Endometrial microvascular endothelial cells (primary cell): Measurements from ENCODE around the gene CLASP1. TPM values are rescaled to one million over a fixed set of nuclear protein-coding genes. Genes with fewer than 3 reads are reported as not detected.
"Not testable (repeated sequence)": the region's sequence is repeated elsewhere in the genome, so short reads cannot be mapped to it uniquely, and the experiment has no call there.

Experiments used
- in situ Hi-C: cut with HindIII; loops from 2 replicates; pipeline ENCODE4 v1.10.0; 2017; ENCODE audit warnings: low sequenced_read_pairs, low pct_unique_long_range_greater_than_20kb; ENCODE audit errors: inconsistent ontology term
- total RNA-seq: library from RNA; depleted of rRNA; stranded (reverse); fragments of >200 nt; gene quantifications from one replicate; pipeline ENCODE4 v1.2.3, GENCODE V29; 2015; ENCODE audit errors: inconsistent ontology term

CLASP1 gene
- total RNA-seq, 1 donor from 2014 or later = 51.7 TPM

- in situ Hi-C loops = no loop called here
Measured at GRCh38 chr2:121633463-121633862, 15.8 kb downstream of the CLASP1 start.

DNA sequence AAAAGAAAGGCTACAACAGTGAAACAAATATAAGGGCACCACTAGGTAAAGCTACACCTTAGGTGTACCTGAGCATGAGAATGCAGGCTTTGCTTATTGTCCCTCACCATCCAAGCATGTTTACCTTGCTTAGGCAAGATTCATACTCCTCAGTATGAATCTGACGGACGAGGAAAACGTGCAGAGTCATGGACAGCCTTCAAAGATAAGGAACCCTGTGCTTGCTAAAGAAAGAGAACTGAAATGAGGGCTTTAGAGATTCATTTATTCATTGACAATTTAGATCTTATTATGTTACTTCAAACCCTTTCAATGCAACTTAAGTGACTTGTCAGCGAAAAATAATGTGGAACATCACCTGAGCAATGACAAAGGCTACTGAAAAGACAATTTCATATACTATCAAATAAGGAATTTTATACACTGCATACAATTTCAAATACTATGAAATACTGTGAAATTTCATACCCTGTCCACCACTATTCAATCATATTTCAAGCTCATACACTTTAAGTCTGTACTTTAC is 21.7 kb downstream of the CLASP1 start:
- in situ Hi-C loops = no loop called here

DNA sequence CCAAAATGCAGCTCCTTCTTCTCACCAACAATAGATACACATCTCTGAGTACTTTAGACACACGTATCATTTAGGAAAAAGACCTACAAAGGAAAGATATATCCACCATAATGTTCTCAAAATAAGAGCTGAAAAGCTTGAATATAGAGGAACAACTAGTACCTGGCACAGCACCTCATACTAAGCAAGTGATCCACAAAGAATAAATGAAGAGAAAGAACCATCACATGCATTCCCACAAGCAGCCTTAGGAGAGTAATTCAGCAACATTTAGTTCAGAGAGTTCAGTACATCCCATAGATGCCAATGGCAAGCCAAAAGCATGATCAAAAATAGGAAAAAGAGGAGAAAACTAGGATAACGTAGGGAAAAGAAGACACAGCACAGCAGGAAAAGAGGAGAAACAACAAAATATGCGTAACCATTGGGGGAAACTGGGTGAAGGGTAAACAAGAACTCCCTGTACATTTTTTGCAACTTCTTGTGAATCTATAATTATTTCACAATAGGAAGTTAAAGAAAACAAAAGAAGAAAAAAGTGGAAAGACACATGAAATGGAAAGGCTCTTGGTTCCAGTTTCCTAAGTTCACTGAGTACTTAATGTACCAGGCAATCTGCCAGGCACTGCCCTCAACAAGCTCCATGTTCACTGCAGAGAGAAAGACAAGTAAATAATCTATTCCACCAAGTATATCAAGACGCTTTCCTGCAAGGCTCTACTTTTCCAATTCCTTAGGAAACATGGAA is 22.3 kb downstream of the CLASP1 start:
- in situ Hi-C loops = no loop called here

DNA sequence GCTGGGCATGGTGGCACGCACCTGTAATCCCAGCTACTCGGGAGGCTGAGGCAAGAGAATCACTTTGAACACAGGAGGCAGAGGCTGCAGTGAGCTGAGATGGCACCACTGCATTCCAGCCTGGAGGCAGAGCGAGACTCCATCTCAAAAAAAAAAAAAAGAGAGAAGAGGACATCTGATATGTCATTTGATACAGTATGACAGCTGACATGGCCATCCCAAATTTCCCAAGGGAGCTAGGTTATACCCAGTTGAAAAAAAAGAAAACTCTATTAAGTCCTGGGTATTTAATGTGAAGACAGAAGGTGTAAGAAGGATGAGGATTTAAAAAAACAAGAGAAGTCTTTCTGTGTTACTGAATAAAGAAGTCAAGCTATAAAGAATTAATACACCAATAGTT is 23.3 kb downstream of the CLASP1 start:
- in situ Hi-C loops = no loop called here

GRCh38 chr2:121617042-121617599 is 32.1 kb downstream of the CLASP1 start:
- in situ Hi-C loops = no loop called here

DNA sequence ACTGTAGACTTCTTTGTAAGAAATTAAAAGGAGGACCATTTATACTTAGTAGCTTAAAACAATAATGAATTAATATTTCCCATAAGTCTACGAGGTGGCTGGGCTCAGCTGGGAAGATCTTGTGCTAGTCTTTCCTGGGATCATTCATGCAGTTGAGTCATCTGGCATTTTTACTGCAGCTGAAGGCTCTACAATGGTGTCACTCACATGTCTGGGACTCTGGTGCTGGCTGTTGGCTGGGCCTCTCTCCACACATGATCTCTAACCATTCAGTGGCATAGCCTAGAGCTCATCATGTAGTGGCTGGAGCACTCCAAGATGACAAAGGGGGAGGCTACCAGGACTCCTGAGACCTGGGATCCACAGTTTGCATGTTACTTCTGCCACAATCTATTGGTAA is 35.5 kb downstream of the CLASP1 start:
- in situ Hi-C loops = no loop called here

DNA sequence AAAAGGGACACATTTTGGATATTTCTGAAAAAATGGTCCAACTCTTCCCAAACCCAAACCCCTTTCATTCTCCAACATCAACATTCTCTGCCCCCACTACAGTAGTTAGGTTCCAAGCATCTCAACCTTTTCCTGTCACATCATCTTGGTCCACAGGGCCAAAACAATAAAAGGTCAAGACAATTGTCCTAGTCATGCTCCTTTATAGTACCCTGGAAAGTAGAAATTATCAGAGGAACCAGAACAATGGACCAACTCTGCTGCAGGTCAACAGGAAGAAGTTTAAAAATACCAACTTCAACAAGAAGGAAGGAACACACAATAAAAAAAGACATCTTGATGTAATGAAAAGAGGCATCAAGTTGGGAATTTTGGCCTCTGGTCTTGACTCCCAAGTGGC is 36.1 kb downstream of the CLASP1 start:
- in situ Hi-C loops = no loop called here

DNA sequence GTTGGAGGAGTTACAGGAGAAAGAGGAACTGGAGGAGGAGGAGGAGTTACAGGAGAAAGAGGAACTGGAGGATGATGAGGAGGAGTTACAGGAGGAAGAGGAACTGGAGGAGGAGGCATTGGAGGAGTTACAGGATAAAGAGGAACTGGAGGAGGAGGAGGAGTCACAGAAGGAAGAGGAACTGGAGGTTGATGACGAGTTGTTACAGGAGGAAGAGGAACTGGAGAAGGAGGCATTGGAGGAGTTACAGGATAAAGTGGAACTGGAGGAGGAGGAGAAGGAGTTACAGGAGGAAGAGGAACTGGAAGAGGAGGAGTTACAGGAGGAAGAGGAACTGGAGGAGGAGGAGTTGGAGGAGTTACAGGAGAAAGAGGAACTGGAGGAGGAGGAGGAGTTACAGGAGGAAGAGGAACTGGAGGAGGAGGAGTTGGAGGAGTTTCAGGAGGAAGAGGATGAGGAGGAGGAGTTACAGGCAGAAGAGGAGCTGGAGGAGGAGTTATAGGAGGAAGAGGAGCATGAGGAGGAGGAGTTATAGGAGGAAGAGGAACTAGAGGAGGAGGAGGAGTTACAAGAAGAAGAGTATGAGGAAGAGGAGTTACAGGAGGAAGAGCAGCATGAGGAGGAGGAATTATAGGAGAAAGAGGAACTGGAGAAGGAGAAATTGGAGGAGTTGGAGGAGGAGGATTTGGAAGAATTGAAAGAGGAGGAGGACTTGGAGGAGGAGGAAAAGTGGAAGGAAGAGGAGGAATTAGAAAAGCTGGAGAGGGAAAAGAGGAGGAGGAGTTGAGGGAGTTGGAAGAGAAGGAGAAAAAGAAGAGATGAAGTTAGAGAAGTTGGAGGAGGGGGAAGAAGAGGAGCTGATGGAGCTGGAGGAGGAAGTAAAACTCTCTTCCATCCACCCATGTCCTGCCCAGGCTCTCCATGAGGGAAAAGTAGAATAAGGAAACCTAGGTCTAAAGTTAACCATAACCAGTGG is 37.2 kb downstream of the CLASP1 start:
- in situ Hi-C loops = no loop called here

DNA sequence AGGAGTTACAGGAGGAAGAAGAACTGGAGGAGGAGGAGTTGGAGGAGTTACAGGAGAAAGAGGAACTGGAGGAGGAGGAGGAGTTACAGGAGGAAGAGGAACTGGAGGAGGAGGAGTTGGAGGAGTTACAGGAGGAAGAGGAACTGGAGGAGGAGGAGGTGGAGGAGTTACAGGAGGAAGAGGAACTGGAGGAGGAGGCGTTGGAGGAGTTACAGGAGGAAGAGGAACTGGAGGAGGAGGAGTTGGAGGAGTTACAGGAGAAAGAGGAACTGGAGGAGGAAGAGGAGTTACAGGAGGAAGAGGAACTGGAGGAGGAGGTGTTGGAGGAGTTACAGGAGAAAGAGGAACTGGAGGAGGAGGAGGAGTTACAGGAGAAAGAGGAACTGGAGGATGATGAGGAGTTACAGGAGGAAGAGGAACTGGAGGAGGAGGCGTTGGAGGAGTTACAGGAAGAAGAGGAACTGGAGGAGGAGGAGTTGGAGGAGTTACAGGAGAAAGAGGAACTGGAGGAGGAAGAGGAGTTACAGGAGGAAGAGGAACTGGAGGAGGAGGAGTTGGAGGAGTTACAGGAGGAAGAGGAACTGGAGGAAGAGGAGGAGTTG is 38.1 kb downstream of the CLASP1 start:
- in situ Hi-C loops = not testable (repeated sequence)

- in situ Hi-C loops = not testable (repeated sequence)
Measured at GRCh38 chr2:121610487-121610874, 38.8 kb downstream of the CLASP1 start.

DNA sequence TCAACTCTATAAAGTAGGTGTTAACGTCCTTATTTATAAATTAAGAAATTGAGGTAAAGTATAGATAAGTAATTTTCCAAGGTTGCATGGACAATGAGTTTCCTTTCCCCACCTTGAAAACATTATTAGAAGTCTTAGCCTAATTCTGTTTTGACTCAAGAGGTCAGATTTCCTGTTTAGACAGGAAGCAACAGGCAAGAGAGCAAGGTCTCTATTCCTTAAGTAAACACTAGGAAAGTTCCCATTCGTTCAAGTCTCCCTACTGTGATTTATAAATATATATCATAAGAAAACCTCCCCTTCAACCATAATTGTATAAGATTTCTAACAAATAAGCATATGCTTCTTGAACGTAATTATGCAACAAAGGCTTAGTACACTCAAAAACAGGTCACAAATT is 40.3 kb downstream of the CLASP1 start:
- in situ Hi-C loops = no loop called here

GRCh38 chr2:121608367-121608766 is 40.9 kb downstream of the CLASP1 start:
- in situ Hi-C loops = no loop called here

DNA sequence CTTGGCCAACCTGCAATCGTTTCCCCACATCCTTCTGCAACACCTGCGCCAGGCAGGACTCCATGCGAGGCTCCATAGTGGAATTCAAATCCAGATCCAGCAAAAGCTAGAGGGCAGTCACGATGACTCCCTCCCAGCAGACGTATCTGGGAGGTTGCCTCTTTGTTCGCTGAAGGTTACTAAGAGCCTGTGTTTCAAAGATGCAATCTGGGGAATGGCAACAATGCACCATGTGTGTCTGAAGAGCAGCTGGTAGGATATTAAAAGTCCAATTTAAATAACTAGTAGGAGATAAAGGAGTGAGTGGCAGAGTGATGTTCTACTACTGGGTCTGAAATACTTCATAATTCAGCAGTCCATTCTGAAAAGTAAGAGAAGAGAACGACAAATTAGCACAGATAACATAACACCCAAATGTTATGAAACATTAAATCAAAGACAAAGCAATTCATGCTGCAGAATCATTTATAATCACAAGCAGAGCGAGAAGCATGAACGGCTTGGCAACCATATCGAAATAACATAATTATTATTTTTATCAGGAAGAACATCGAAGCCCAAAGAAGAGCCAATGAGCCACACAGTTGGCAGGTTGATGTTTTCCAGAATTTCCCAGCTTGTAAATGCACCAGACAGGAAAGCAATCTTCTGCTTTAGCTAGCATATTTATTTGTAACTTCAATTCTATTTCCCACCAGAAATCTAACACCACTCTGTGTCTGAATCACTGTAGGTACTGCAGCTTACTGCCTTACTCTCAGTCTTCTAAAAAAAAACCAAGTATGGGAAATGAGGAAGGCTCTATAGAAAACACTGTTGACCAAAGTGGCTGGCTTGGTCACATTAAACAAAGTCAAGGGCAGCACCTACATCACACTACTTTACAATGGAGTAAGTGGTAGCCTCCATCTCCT is 43.2 kb downstream of the CLASP1 start:
- in situ Hi-C loops = no loop called here

- in situ Hi-C loops = no loop called here
Measured at GRCh38 chr2:121603185-121603584, 46.1 kb downstream of the CLASP1 start.

DNA sequence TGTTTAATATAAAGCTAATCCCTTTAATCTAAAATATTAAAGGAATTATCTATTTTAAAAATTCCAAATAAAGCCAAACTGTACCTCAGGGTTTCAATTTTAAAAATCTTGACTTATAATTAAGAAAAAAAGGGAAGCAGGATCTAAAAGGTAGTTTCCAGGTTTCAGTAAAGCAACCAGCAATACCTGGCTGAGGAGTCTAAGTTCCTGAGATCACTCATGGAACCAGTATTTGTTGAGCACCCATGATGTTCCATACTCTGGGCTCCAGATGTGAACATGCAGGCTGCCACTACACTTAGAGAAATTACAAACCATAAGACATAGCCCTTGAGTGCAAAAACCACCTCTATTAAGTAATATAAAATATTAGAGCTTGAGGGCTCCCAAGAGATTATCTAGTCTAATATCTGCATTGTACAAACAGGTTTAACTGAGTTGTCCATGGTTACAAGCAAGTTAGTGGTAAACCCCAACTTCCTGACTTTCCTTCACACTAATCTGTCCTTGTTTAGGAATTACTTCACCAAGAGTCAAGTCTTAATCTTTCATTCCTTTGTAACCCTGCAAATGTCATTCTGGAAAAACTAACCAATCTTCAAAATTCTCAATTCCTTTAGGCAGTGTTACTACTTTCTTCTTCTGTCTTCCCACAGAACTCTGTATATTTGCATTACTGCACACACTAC is 49.2 kb downstream of the CLASP1 start:
- in situ Hi-C loops = no loop called here

GRCh38 chr2:121598087-121598486 is 51.2 kb downstream of the CLASP1 start:
- in situ Hi-C loops = no loop called here

DNA sequence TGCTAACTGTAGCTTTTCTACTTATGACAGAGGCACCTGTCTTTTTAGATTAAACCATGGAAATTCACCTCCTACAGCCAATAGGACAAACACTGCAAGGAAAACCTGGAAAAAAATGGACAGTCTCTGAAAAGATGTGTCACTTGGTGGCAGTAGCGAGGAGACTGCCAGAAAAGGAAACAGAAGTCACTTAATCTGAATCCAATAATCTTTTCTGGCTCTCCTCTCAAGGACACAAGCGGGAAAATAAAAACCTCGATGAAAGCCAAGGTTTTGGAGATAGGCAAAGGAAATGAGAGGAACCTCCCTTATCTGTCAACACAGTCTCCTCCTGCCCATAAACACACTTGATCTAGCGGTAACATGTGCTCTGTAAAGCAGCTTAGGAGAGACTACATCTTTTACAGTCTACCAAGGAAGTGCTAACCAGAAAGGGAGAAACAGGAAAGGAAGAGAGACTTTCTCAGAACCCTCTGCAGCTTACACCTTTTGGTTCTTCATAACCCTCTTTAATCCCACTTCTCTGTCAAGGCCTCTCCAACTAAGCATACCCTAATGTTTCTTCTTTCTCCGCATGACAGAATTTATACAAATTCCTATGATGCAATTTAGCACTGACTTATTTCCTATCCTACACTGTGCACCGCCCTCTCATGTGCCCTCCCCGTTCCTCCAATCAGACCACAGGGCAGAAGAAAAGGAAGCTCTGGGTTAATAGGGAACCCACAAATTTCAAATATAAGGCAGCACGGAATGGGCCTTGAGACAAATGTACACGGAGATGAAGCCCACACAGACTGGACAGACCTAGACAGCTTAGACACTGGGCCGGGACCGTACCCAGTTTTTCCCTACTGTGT is 52.8 kb downstream of the CLASP1 start:
- in situ Hi-C loops = no loop called here
